Peyer's patch (tissue), 4 donors: Measurements from ENCODE around the gene KCNMA1. TPM values are rescaled to one million over a fixed set of nuclear protein-coding genes. Genes with fewer than 3 reads are reported as not detected.
A peak's percentile ranks its signal among the peaks of the same experiment; 100 is the strongest.

Experiments used
- DNase-seq, 3 donors: peaks; one replicate each; pipeline ENCODE4 v3.0.0-alpha.2; 2017 to 2019
- H3K27ac ChIP-seq, 4 donors: fragments of 200-600 bp; sonication (generic); one replicate each; pipeline ENCODE4 v1.5.1; 2016 to 2019
- H3K27me3 ChIP-seq, 2 donors: fragments of 200-600 bp; sonication (generic); one replicate each; pipeline ENCODE4 v1.5.1; 2019
- H3K36me3 ChIP-seq, 3 donors: fragments of 200-600 bp; sonication (generic); one replicate each; pipeline ENCODE4 v1.5.1; 2016 to 2019
- H3K4me1 ChIP-seq, 4 donors: fragments of 200-600 bp; sonication (generic); one replicate each; pipeline ENCODE4 v1.5.1; 2016 to 2019
- H3K4me3 ChIP-seq, 4 donors: fragments of 200-600 bp; sonication (generic); 1 replicate in 3 of 4; 2 replicates in 1 of 4; pipeline ENCODE4 v1.5.1; 2016 to 2019; ENCODE audit warnings: mild to moderate bottlenecking in 1 of 4
- H3K9me3 ChIP-seq, 4 donors: fragments of 200-600 bp; sonication (generic); one replicate each; pipeline ENCODE4 v1.5.1; 2016 to 2019; ENCODE audit warnings: mild to moderate bottlenecking in 1 of 4
- POLR2A ChIP-seq, 2 donors: fragments of 450-650 bp; IDR thresholded peaks; one replicate each; pipeline ENCODE4 v1.5.1; 2017; ENCODE audit warnings: antibody characterized with exemption in 2 of 2, mild to moderate bottlenecking in 2 of 2, moderate library complexity in 2 of 2
- total RNA-seq, 4 donors: library from RNA; depleted of rRNA; stranded (reverse); fragments of >200 nt; gene quantifications; one replicate each; pipeline ENCODE4 v1.1.0, GENCODE V29; 2016
- TF ChIP-seq, protein P1 (sequence below), 6 experiments: fragments of 450-650 bp in 4 of 6; fragments of 200-600 bp in 2 of 6; sonication (generic) in 1 of 6; IDR thresholded peaks; one replicate each; pipeline ENCODE4 v1.5.1; 2017 to 2019; ENCODE audit warnings: antibody characterized with exemption in 6 of 6, mild to moderate bottlenecking in 3 of 6, moderate library complexity in 1 of 6

The KCNMA1 gene
- total RNA-seq, 4 donors from 2014 or later, result 17.8 to 29.1 (median 23.9) TPM

DNA sequence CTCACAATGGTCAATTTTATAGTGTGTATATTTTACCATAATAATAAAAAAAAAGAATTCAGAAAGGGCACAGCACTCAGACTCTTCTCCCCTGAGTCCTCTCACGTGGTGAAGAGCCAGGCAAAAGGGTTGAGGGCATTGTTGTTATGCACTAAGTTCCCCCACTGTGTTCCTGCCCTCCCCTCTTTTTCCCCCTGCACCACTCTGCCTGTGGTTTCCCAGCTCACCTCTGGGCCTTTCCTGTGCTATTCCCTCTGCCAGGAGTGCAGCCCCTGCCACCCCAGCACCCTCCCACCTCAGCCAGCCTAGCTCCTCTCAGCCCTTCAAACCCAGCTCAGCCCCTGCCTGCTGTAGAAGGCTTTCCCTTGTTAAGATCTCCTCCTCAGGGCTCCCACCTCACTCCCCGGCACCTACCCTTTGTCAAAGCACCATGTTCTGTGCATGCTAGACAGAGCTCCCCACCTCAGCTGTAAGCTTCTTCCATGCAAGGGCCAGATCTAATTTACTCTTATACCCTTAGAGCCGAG is 108.5 kb downstream of the KCNMA1 start:
- Histone ChIP-seq H3K4me3 (no peak overlapping the region), H3K27me3 (no peaks in the 10 kb centered on the region), H3K9me3 (no peaks in the 10 kb centered on the region), H3K27ac (no peak overlapping the region), H3K4me1 (peaks cover 0 to 7% (median 0%) of the 10 kb centered on the region in 4 donors), H3K36me3 (no peaks in the 10 kb centered on the region)
- TF ChIP-seq, protein P1, sequence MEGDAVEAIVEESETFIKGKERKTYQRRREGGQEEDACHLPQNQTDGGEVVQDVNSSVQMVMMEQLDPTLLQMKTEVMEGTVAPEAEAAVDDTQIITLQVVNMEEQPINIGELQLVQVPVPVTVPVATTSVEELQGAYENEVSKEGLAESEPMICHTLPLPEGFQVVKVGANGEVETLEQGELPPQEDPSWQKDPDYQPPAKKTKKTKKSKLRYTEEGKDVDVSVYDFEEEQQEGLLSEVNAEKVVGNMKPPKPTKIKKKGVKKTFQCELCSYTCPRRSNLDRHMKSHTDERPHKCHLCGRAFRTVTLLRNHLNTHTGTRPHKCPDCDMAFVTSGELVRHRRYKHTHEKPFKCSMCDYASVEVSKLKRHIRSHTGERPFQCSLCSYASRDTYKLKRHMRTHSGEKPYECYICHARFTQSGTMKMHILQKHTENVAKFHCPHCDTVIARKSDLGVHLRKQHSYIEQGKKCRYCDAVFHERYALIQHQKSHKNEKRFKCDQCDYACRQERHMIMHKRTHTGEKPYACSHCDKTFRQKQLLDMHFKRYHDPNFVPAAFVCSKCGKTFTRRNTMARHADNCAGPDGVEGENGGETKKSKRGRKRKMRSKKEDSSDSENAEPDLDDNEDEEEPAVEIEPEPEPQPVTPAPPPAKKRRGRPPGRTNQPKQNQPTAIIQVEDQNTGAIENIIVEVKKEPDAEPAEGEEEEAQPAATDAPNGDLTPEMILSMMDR (IDR thresholded peaks at IDR 0.05), result no peak
- no peak for TF ChIP-seq POLR2A (IDR thresholded peaks at IDR 0.05)
- no peak for DNase-seq

DNA sequence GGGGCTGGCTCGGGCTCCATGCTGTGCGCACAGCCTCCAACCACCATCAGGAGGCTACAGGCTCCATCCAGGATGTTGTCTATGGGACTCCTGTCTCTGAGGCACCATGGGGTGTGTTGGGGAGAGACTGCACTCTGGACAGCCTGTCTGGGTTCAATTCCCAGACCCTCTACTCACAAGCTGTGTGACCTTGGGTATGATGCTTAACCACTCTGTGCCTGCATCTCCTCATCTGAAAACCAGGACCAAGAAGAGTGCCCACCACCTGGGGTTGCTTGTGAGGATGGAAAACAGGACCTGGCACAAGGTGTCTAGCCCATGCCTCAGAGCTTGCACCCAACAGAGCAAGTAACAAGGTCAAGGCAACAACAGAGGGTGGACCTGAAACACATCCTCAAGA is 109.8 kb downstream of the KCNMA1 start:
- H3K9me3 ChIP-seq, result no peaks in the 10 kb centered on the region
- no peaks in the 10 kb centered on the region for H3K27me3 ChIP-seq
- no peak overlapping the region for H3K4me3 ChIP-seq
- H3K27ac ChIP-seq, result no peak overlapping the region
- no peaks in the 10 kb centered on the region for H3K4me1 ChIP-seq
- no peak for DNase-seq
- H3K36me3 ChIP-seq, result no peaks in the 10 kb centered on the region
- TF ChIP-seq, protein P1 (IDR thresholded peaks at IDR 0.05), result no peak
- no peak for TF ChIP-seq POLR2A (IDR thresholded peaks at IDR 0.05)

DNA sequence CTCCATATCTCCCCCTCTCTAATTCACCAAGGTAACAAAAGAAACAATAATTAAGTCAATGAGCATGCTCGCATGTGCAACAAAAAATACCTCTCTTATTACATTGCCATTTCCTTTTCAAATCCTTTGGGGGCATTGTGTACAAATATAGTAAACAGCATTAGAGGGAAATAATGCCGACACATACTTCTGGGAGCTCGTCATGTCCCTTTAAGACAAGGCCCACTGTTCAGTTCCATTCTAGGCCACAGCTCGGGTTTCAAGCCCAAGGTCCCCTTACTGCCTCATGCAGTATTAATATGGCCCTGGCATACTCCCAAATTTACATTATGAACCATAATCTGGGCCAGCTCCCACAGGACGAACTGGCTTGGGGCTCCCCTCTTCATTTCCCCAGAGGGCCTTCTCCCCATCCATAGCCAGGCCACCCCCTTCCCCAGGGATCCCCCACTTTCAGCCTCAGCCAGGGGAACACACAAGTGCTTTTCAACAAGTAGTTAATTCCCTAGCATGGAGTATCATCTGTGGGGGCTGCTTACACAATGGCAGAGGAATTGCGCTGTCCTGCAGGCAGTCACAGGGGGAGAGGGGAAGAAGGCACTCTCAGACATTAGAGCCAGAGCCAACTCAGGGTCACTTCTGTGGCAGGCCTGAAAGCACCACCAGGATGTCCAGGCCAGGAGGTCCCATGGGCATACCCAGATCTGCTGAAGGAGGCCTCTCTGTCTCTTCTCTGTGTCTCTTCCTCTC is 110.6 kb downstream of the KCNMA1 start:
- Histone ChIP-seq H3K36me3 (no peaks in the 10 kb centered on the region), H3K27me3 (no peaks in the 10 kb centered on the region), H3K27ac (no peak overlapping the region), H3K4me3 (no peak overlapping the region), H3K9me3 (no peaks in the 10 kb centered on the region), H3K4me1 (no peaks in the 10 kb centered on the region)
- TF ChIP-seq, protein P1 (IDR thresholded peaks at IDR 0.05), result no peak
- TF ChIP-seq POLR2A (IDR thresholded peaks at IDR 0.05), result no peak
- DNase-seq, result no peak

DNA sequence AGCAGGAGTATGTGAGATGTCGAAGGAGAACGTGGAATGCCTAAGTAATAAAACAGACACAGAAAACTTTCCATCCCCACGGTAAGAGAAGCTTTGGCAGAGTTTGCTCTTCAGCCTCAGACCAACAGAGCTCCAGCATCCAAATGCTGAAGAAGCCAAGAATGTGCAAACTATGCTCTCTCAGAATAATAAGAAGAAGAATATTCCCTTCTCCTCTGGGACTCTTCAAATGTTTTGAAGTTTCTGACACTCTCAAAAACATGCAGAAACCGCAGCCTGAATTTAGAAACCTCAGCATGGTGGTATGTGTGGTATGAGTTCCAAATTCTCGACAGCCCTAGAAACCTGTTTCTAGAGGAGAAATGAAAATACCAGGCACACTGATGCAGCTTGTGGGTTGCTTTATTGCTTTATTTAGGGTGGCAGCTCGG is 113.3 kb downstream of the KCNMA1 start:
- Histone ChIP-seq H3K4me1 (no peaks in the 10 kb centered on the region), H3K27me3 (no peaks in the 10 kb centered on the region), H3K4me3 (no peak overlapping the region), H3K36me3 (no peaks in the 10 kb centered on the region), H3K9me3 (no peaks in the 10 kb centered on the region), H3K27ac (peak overlapping the region in 1 of 4 donors; percentile 11)
- no peak for DNase-seq
- TF ChIP-seq, protein P1 (IDR thresholded peaks at IDR 0.05), result no peak
- no peak for TF ChIP-seq POLR2A (IDR thresholded peaks at IDR 0.05)

DNA sequence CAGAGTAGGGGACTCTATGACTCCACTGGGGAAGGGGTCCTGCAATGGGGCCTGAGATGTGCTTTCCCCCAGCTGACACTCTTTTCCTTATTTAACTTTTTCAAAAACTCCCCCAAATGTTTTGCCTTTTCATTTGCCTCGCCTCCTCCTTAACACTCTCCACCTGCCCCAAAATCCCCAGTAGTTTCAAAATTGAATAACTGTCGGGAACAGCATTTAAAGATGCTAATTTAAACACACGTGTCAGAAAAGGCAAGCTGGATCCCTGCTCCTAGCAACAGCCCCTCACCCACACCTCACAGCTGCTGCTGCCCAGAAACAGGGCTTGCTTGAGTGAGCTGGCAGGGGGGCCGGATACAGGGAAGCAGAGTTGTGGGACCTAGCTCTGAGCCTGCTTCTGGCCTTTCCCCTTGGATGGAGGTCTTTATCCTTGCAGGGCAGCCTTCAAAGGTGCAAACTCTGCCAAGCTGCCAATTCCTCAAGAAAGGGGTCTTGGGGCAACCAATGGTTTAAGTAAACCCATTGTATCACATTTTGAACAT is 115.3 kb downstream of the KCNMA1 start:
- TF ChIP-seq, protein P1 (IDR thresholded peaks at IDR 0.05), result no peak
- no peak for TF ChIP-seq POLR2A (IDR thresholded peaks at IDR 0.05)
- no peak overlapping the region for H3K4me3 ChIP-seq
- H3K27me3 ChIP-seq, result no peaks in the 10 kb centered on the region
- DNase-seq, result no peak
- H3K36me3 ChIP-seq, result no peaks in the 10 kb centered on the region
- no peak overlapping the region for H3K27ac ChIP-seq
- no peaks in the 10 kb centered on the region for H3K9me3 ChIP-seq
- H3K4me1 ChIP-seq, result no peaks in the 10 kb centered on the region
